OCI-M2 (cell line): ENCODE measurements around the gene SLA2.
"Not testable (repeated sequence)": the region's sequence is repeated elsewhere in the genome, so short reads cannot be mapped to it uniquely, and the experiment has no call there.

Experiments used
- DNase-seq: peaks from one replicate; lab custom pipeline; 2025; ENCODE audit not compliant: unreplicated experiment; lab: John Stamatoyannopoulos, UW

Gene SLA2

DNA sequence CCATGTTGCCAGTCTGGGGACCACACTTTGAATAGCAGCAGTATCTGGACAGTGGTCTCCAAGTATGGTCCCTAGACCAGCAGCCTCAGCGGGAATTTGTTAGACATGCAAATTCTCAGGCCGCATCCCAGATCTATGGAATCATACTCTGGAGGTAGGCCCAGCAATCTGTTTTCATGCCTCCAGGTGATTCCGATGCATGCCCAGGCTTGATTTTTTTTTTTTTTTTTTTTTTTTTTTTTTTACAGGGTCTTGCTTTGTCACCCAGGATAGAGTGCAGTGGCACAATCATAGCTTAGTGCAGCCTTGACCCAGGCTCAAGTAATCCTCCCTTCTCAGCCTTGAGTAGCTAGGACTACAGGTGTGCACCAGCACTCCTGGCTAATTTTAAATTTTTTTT is 682 bp upstream of the SLA2 start:
- DNase-seq, result no peak

DNA sequence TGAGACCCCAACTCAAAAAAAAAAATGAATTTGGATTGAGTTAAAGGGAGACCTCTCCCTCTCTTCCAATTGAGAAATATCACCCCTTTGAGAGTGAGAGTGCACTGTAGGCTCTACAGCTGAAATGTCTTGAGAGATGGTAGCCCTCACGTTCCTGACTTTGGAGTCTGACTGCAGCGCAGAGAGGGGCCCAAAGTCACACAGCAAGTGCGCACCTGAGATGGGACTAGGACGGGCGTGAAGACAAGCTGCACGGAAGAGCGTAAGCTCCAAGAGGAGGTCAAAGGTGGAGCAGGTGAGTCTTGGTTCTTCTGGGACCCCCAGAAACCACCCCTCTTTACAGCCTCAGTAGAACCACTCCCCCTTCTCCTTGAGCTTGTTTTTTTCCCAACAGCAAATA is 643 bp downstream of the SLA2 start:
- DNase-seq, result no peak

DNA sequence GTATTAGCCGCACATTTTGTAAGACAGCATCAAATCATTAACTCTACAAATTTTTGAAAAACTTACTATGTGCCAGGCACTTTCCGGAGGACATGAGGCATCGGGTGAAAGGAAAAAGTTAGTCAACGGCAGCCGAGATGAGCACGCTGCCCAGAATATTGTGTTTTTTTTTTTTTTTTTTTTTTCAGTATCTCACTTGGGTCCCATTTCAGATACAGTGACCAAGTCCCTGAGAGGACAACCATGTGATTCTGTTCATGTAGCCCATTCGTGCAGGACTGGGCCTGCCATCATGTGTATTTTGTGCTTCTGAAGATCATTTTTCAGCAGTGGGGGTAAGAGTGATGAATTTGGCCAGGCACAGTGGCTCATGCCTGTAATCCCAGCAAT is 1.3 kb downstream of the SLA2 start:
- DNase-seq, result no peak

DNA sequence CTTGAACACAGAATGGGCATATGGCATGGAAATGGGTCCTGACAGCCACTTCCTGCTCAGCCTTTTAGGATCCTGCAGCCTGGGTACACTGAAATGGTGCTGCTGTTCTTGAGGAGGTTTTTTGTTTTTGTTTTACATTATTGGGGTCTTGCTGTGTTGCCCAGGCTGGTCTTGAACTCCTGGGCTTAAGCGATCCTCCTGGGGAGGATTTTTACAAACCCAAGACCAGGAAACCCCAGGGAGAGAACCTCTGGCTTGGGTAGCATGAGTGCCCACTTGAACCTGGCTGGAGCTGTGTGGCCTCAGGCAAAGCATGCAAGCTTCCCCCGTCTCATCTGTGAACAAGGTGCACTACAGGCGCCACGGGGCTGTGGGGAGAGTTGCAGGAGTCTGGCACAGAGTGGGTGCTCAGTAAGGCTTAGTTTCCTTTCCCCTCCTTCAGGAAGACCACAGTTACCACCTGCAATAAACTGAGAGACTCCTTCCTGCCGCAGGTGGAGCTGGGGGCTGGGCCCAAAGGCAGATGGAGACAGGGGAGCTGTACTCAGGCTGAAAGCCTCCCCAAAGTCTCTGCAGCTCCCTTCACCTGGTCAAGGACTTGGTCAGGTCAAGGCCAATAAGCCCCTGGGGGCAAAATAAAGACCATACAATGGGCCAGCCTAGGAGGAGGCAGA is 1.8 kb downstream of the SLA2 start:
- no peak for DNase-seq

DNA sequence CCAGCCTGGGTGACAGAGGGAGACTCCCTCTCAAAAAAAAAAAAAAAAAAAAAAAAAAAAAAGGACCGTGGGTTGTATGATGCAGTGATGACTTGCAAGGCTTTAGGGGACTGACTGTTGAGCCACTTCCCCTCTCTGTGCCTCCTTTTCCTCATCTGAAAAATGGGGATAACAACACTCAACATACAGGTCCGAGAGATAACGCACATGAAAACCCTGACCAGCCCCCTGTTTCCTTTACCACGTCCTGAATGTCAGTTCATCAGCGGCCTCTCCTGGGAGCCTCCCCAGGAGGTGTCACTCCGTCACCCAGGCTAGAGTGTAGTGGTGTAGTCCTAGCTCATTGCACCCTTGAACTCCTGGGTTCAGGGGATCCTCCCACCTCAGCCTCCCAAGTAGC is 3.9 kb downstream of the SLA2 start:
- DNase-seq, result no peak

DNA sequence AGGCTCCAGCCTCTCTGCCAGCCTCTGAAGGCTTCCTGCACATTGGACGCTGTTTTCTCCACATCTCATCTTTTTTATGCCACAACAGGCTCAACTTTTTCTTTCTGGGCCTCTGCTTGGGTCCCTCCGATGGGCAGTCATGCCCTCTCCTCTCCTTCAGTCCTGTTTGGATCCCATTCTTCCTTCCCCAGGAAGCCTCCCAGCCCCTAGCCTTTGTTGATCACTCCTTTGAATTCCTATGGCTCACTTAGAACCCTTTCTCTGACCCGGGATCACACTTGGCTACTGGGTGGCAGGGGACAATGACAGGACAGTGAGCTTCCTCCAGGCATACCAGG is 4.5 kb downstream of the SLA2 start:
- no peak for DNase-seq

DNA sequence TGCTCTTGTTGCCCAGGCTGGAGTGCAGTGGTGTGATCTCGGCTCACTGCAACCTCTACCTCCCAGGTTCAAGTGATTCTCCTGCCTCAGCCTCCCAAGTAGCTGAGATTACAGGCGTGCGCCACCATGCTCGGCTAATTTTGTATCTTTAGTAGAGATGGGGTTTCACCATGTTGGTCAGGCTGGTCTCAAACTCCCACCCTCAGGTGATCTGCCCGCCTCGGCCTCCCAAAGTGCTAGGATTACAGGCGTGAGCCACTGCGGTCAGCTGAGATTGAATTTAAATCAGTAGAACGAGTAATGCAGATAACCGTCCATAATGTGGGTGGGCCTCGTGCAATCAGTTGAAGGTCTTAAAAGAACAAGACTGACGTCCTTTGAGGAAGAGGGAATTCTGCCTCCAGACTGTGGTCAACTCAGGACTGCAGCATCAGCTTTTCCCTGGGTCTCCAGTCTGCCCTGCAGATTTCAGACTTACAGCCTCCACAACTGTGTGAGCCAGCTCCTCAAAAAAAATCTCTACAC is 7.1 kb downstream of the SLA2 start:
- DNase-seq, result not testable (repeated sequence)

DNA sequence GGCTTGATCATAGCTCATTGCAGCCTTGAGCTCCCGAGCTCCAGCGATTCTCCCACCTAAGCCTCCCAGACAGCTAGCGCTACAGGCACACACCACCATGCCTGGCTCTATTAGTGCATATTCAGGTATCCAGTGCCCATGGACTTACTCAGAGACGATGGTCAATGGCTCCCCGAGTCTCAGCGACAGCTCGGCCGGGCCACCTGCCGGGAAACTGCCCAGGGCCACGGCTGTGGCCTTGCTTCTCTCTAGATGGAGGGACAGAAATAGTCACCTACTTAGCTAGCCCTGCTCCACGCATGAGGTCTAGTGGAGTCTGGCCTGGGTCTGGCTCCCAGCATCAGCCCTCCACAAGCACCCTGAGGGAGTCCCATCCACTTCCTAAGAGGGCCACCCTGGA is 11.7 kb downstream of the SLA2 start:
- DNase-seq, result no peak

DNA sequence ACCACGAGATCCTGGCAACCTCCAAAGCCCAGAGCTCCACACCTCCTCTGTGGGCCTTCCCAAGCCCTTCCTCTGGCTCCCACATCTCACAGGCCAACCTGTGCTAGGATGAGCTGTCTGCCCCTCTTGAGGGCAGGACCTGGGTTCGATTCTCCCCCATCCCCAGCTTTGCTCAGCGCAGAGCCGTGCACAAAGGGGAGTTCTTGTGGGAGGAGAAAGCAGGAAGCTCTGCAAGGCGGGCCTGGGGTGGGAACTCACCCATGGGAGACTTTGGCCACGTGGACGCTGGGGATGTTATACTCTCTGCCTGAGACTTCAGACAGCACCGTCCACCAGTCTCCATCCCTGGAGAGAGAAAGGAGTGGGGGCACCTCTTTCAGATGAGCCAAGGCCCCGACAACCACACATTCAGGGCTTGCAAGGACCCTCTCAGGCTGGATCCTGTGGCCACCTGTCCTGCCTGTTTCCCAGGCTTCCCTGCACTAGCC is 12.7 kb downstream of the SLA2 start:
- no peak for DNase-seq

DNA sequence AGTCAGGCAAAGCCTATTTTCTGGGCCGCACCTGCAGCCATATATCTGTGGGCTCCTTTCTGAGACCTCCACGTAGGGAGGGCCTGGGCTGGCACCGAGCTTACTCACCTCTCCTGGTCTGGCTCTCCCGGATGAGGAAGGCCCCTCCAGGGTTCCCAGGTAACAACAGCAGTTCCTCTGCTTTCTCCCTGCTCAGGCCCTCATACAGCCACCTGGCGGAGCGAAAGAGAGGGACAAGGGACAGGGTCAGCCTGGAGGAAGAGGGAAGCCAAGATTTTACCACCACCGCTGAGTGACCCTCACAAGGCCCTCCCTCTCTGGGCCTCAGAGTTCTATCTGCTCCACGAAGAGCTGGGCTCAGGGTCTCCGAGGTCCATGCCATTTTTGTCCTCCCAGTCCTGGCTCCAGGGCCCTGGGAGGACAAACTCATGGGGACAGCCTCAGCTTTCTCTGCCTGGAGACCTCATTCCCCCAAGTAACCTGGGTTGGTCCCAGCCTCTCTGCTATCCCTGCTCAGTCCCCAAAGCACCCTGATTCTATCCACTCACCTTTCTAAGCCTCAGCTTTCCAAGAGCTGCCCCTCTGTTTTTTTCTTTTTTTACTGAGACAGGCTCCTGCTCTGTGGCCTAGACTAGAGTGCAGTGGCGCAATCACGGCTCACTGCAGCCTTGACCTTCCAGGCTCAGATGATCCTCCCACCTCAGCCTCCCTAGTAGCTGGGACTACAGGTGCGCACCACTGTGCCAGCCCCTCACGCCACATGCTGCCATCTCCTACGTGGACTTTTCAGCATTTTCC is 13.3 kb downstream of the SLA2 start:
- DNase-seq, result no peak

DNA sequence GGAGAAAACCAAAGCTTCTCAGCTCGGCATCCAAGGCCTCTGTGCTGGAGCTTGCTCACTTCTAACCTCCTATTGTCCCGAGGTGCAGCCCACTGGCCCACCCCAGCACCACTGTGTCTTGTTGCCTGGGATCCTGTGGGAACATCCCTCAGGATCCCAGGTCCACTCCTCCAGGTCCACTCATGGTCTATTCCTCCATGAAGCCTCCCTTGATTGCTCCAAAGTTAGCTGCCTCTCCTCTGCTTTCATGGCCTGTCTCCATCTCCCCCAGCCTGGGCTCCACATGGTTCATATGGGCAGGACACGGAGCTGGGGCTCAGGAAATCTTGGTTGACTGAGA is 13.9 kb downstream of the SLA2 start:
- no peak for DNase-seq

DNA sequence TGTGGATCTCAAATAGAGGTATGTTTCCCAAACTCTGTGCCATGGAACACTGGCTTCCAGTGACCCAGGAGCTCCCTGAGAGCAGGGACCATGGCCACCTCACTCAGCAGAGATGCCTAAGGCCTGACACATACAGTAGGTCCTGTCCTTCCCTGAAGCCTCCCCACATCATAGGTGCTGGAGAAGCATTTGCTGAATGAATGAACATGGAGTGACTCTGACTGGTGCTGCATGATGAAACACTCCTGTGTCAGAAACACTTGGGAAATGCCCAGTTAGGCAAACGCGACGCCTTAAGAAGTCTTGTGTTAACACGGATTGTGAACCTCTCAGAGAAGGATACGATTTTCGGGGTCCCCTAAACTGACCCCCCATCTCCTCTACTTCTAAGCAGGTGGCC is 14.3 kb downstream of the SLA2 start:
- DNase-seq, result no peak

DNA sequence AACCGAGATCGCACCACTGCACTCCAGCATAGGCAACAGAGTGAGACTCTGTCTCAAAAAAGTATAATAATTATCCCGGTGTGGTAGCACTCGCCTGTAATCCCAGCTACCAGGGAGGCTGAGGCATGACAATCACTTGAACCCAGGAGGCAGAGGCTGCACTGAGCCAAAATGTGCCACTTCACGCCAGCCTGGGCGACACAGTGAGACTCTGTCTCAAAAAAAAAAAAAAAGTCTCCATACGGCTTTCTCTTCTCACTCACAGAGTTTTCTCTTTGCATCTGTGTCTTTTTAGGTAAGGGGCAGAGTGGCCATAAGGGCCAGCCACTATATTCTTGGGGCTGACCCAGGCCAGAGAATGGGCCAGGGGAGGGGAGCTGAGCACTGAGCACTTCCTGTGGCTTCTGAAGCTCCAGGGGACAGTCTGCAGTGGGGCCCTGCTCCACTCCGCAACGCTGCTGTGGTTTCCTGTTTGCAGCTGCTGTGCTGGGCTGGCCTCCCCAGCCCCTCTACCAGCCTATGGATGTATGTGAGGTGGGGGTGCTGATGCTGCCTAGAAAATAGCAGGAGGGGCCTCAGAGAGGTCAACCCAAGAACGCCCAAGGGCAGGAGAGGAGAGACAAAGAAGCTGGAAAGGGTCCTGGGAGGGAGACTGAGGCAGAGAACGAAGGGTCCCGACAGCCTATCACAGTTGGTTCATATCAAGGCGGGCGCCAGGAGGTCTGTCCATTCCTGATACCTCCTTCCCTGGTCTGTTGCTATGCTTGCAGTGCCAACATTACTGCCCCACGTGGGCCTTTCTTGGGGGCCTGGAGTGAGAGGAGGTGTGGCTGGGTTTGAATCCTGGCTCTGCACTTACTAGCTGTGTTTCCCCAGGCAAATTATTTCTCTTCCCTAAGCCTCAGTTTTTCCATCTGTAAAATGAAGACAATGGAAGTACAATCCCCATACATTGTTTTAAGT is 16.0 kb downstream of the SLA2 start:
- no peak for DNase-seq

DNA sequence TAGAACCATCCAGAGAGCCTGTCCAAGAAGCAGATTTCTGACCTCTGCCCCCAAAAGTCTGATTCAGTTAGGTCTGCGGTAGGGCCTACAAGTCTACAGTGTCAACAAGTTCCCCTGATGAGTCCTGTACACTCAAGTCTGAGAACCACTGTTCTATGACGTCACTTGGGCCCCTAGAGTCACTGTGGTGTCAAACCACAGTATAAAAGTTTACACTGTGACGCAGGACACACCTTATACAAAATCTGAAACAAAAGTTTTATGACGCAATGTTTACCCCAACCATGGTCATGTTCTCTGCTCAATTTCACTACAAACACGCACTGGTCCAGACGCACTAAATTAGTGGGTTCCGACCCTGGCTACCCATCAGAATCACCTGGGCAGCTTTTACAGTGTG is 17.9 kb downstream of the SLA2 start:
- no peak for DNase-seq

DNA sequence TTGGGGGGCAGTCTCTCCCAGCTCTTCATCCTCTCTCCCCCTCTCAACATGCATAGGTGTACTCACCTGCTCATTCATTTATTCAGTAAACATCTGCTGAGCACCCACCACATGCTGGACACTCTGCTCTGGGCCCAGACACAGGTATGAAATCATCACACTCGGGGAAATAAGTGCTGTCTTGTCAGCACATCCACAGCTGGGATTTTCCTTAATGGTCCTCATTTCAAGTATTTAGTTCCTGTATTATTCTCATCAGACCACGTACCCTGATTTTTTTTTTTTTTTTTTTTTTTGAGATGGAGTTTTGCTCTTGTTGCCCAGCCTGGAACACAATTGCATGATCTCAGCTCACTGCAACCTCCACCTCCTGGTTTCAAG is 21.1 kb downstream of the SLA2 start:
- no peak for DNase-seq

DNA sequence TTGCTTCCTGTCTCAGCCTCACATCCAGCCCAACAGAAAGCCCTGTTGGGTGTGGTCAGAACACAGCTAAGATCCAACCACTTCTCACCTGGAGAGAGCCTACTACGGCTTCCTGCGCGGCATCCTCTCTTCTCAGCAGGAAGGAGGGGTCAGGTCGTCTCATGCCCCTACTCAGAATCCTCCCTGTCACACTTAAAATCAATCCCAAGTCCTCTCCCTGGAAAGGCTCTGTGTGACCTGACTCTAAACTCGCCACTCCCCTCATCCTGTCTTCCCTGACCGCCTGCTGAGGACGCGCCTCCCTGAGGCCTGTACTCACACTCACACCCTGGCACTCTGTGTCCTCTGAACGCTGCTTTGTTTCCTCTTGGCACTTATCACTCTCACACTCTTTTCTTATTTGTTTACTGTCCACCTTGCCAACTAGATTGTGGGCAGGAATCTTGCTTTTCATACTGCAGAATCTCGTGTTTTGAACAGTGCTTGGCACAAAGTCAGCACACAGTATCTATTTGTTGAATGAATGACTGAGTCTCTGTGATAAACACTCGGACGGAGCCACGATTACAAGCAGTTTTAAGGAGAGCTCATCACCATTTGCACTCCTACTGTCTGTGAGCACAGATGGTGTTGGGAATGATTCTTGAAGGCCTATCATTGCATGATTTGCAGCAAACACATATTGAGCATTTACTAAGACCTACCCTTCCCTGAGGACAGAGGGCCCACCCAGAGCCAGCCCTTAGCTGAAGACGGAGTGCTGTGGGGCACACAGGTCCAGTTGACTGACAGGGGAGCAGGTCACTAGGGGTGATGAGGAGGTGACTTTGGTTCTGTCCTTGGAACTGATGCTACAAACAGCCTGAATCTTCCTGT is 21.7 kb downstream of the SLA2 start:
- no peak for DNase-seq

DNA sequence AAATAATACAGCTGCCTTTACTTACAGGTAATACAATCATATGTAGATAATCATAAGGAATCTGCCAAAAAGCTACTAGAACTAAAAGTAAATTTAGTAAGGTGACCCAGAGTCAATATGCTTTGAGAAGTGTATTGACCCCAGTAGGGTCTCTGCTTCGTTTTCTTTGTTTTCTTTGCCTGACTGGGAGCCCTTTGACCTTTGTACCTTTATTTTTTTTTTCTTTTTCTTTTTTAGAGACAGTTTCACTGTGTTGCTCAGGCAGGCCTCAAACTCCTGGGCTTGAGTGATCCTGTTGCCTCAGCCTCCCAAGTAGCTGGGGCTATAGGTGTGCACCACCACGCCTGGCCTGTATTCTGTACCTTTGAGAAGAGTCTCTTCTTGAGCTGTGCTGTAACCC is 22.6 kb downstream of the SLA2 start:
- no peak for DNase-seq

DNA sequence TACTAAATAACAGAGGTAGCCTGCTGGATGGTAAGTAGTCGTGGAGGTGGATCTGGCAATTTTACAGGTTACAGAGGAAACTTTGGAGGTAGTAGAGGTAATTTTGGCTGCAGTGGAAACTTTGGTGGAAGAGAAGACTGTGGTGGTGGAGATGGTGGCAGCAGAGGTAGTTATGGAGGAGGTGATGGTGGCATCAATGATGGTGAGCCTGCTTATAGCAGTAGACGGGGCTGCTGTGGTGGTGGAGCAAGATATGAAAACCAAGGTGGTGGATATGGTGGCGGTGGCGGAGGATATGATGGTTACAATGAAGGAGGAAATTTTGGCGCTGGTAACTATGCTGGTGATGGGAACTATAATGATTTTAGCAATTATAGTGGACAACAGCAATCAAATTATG is 25.1 kb downstream of the SLA2 start:
- no peak for DNase-seq

DNA sequence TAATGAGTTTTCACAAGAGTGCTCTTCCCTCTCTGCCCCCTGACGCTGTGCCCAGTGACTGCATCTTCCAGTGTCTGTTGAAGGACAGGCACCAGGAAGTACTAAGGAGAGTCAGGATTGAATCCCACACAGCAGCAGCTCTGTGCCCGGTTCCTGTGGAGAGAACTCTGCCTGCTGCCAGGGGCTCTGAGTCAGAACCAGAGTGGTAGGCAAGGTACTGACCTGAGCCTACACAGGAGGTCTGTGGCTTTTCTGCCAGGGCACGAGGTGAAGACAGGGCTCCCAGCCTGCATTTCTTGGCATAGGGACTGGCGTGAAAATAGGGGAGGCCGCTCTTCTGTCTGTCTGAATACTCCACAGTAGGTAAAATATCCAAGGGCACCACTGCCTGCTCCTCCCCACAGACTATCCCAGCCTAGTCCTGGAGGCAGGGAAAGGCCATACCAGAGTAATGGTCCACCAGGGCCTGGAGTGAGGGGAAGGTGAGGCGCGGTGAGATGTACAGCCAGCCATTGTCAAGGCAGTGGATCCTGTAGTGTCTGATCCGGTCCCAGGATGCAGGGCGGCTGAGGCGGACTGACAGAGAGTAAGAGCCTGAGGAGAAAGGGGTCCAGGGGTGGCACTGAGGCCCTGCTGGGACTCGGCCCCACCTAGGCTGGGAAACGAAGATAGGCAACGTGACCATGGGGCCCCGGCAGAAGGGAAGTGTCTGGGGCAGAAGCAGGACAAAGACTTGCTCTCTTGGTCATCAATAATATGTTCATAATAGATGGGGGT is 31.0 kb downstream of the SLA2 start:
- no peak for DNase-seq

DNA sequence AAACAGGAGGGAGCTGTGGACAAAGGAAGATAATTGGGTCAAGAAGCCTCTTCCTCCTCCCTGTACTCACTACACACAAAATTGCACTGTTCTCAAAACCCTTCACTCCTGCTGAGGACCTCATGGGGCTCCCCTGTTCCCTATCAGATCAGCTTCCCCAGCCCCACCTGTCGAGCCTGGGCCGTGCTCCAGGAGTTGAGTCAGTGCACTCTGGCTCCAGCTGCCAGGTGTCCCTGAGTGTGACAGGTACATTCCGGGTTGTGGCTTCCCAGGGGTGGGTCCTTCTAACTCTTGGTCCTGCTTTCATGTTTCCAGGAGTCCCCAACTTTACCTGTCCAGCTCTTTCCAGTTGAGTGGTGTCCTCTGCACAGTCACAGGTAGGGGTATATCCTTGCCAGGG is 32.0 kb downstream of the SLA2 start:
- DNase-seq, result no peak
